T1000 (cell line): ENCODE data around the gene KCNK5.

Experiments used
- DNase-seq: peaks from one replicate; lab custom pipeline; 2025; ENCODE audit warnings: mixed read lengths; lab: John Stamatoyannopoulos, UW

Gene KCNK5

GRCh38 chr6:39197922-39198500 lies 31.3 kb downstream of the KCNK5 start:
- DNase-seq: no peak

GRCh38 chr6:39197521-39197920 lies 31.8 kb downstream of the KCNK5 start:
- DNase-seq: no peak

DNA sequence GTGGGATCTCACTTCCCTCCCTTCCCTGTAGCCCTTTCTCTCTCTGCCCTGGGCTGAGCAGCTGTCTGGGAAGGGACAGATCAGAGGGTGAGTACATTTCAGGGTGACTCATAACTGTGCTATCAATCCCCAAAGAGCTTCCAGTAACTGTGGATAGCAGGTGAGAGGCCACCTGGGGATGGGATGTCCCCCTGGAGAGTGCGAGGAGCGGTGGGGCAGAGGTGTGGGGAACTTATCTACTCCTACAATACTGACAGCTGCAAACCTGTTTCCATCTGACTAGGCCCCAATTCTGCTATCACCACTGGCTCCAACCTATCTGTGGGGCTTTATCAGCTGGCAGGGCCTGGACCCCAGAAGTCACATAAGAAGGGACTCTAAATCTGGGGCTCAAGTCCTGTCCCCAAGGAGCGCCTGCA lies 32.6 kb downstream of the KCNK5 start:
- DNase-seq: no peak

- DNase-seq: no peak
Measured at GRCh38 chr6:39195792-39196385, 33.4 kb downstream of the KCNK5 start.

GRCh38 chr6:39194466-39194865 lies 34.8 kb downstream of the KCNK5 start:
- DNase-seq: no peak

- DNase-seq: no peak
Measured at GRCh38 chr6:39193201-39193791, 36.0 kb downstream of the KCNK5 start.

DNA sequence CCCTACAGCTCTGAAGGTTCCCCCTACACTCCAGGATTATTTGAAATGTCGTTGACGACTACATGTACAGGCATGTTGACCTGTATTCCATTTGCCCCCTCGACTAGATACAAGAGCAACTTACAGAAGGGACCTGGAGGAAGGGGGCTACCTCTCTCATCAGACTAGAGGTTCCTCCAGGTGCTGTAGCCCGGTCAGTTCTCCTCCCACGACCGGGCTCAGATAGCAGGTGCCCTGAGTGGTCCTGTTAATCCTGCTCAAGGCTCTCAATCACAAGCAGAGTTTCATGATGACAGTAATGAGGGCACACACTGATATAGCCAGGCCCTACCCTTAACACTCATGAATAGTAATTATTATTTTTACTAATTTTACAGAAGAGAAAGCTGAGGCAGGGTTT lies 36.5 kb downstream of the KCNK5 start:
- DNase-seq: no peak

GRCh38 chr6:39191236-39191930 lies 37.9 kb downstream of the KCNK5 start:
- no peak for DNase-seq

DNA sequence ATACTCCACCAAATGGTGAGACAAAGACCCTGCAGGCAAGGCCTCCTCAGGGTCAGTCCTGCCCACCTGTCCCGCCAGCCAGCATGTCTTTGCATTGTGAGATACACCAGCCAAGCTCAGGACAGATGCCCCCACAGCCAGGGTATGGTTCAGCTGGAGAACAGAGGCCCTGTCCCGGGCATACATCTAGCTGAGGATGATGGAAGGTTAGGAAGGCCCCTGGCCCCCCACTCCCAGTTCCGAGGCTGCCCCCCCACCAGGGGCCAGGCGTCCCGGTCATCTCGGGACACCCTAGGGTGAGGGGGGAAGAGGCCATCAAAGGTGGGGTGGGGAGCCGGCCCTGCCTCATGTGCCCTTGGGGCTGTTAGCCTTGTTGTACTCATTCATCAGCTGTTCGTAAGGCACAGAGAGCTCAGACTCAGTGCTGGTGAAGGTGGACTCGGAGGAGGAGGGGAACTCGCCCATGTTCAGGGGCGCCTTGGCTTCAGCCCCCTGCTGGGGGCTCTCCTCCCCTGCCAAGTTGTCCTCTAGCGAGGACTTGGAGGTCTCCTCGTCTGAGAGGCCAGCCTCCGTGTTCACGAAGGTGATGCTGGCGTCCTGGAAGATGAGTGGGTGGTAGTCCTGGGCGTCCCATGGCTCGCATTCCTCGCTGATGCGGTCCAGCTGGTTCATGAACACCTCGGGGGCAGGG lies 38.6 kb downstream of the KCNK5 start:
- no peak for DNase-seq

GRCh38 chr6:39189915-39190544 lies 39.2 kb downstream of the KCNK5 start:
- DNase-seq: no peak

DNA sequence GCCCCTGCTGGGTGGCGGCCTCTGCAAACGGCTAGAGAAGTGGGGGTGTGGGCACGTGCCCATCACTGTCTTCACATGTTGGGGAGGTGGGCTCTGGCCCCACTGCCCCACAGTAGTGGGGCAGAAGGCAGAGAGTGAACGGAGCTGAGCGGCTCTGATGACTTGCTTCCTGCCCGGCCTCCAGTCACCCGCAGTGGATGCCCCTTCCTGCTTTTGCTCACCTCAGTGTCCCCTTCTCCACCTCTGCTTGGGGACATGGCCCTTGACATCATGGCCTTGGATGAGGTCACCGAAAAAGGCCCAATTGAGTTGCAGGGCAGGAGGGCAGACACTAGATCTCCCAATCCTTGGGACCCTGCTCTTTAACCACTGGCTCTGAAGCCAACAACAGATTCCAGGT lies 40.1 kb downstream of the KCNK5 start:
- no peak for DNase-seq

DNA sequence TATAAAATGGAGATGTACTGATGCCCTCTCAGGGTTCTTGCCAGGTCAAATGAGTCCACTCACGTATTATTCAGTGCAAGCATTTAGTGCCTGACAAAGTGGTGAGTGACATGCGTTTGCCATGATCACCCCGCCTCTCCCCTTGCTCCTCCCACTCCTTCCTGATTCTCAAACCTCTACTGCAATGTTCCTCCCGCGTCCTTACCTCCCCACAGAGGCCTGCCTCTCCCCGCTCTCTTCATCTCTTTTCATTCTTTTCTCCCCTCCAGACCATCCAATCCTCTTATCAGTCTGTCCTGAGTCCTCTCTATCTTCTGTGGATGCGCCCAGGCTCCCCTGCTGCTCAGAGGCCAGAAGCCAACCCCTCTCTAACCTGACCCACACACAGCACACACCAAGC lies 40.7 kb downstream of the KCNK5 start:
- no peak for DNase-seq

DNA sequence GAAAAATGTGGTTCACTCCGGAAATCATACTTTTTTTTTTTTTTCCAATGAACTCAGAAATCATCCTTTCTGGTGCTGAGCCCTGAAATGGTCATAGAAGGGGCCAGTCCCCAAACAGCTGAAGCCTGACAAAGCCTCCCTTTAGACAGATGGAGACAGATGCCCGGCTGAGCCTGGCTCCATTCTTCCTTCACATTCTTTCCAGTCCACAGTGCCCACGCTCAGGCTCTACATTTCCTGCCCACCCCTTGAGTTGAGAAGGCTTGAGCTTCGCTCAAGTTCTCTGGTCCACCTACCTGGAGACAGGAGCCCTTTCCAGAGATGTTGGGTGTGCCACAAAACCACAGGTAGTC lies 41.2 kb downstream of the KCNK5 start:
- no peak for DNase-seq

- DNase-seq: no peak
Measured at GRCh38 chr6:39184906-39185580, 44.2 kb downstream of the KCNK5 start.

GRCh38 chr6:39182604-39183003 lies 46.7 kb downstream of the KCNK5 start:
- no peak for DNase-seq

- no peak for DNase-seq
Measured at GRCh38 chr6:39181826-39182225, 47.4 kb downstream of the KCNK5 start.

GRCh38 chr6:39181333-39181732 lies 47.9 kb downstream of the KCNK5 start:
- no peak for DNase-seq

DNA sequence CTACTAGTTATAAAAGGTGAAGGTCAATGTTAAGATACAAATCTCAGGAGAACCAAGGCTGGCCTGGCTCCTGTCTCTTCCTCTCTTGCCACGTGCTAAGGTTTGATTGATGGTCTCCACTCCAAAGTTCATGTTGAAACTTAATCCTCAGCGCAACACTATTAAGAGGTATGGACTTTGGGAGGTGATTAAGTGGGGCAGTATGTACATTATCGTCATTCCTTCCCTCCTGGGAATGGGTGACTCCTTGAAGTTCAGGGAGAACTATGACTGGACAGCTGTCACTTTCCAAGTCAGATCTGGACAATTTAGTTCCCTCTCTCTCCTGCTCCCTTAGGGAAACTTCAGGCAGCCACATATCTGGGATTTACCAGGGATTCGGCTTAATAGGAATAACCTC lies 50.5 kb downstream of the KCNK5 start:
- no peak for DNase-seq

GRCh38 chr6:39178235-39178634 lies 51.0 kb downstream of the KCNK5 start:
- DNase-seq: no peak

GRCh38 chr6:39177130-39177529 lies 52.1 kb downstream of the KCNK5 start:
- no peak for DNase-seq

GRCh38 chr6:39173270-39173669 lies 56.0 kb downstream of the KCNK5 start:
- no peak for DNase-seq

GRCh38 chr6:39172377-39172757 lies 56.9 kb downstream of the KCNK5 start:
- no peak for DNase-seq
